ENCODE results near the gene TBC1D7. TPM values are rescaled to one million over a fixed set of nuclear protein-coding genes. Genes with fewer than 3 reads are reported as not detected.

Gene TBC1D7
- total RNA-seq, 1 experiment from 2014 or later: 22.9 TPM

- Histone ChIP-seq H3K9me3 (replicated peaks) (no peaks in the 10 kb centered on the region), H3K4me3 (no peak overlapping the region), H3K36me3 (no peaks in the 10 kb centered on the region), H3K4me1 (replicated peaks) (peaks cover 36% of the 10 kb centered on the region), H3K27me3 (replicated peaks) (no peaks in the 10 kb centered on the region), H3K27ac (no peak overlapping the region)
- no peak for DNase-seq (ENCODE audit: low read depth in 1 of 2, low spot score in 2 of 2)
These were observed 37.0 kb upstream of the TBC1D7 start for GRCh38 chr6:13365320-13365719.

- H3K4me3 ChIP-seq: no peak overlapping the region
- no peak overlapping the region for H3K27ac ChIP-seq
- H3K36me3 ChIP-seq: no peaks in the 10 kb centered on the region
- H3K9me3 ChIP-seq (replicated peaks): no peaks in the 10 kb centered on the region
- no peaks in the 10 kb centered on the region for H3K27me3 ChIP-seq (replicated peaks)
- peaks cover 40% of the 10 kb centered on the region for H3K4me1 ChIP-seq (replicated peaks)
- DNase-seq (ENCODE audit: low read depth in 1 of 2, low spot score in 2 of 2): no peak
These were observed 36.5 kb upstream of the TBC1D7 start for GRCh38 chr6:13364842-13365241.

DNA sequence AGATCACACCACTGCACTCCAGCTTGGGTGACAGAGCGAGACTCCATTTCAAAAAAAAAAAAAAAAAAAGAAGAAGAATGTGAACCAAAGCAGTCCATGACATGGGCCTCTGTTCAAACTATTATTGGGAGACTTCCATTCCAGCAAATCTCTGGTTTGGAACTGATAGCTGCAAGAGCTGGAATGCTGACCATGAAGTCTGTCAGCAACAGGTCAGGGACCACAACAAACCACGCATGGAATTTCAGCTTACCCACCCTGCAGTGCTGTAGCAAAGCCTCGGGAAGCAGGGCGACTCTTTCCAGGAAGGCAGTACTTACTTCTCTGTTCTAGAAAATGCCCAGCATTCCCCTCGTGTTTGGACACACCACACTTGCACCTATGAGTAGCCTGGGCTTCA, 34.1 kb upstream of the TBC1D7 start:
- Histone ChIP-seq H3K9me3 (replicated peaks) (no peaks in the 10 kb centered on the region), H3K27ac (peak overlapping the region; percentile 58), H3K4me1 (replicated peaks) (peaks cover 46% of the 10 kb centered on the region), H3K36me3 (no peaks in the 10 kb centered on the region), H3K4me3 (no peak overlapping the region), H3K27me3 (replicated peaks) (no peaks in the 10 kb centered on the region)
- DNase-seq (ENCODE audit: low read depth in 1 of 2, low spot score in 2 of 2): peak; percentile 79 to 86

DNA sequence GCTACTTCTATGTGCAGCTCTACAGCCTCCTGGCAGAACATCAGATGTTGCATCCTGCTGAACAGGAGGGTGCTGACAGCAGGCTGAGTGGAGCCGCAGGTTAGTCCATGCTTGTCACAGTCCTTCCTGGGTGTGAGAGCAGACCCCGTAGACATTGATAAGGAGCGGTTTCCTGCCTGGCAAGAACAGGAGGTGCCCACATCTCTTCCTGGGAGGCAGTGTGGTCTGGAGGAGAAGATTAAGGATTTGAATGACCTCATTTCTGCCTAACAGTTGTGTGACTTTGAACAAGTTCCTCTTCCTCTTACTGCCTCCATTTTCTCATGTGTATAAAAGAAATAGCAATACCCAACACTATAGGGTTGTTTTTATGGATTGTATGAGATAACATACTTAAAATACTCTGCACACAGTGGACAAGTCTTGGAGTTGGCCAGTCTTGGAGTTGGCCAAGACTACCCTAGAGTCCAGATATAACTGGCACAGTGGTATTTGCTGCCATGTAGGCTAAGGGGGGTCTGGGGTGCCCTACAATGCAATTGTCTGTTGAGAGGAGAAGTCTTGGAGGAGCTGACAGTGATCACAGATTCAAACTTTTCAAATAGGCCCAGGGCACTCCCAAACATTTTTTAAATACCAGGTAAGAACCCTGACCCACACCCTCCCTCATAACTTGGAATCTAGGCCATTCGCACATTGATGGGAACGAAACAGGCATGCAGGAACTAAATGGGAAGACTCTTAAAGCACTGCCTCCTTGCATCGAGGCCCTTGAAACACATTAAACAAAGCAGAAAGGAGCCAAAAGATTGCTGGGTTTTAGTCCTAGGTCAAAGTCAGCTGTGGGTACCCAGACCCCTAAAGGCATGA, 32.6 kb upstream of the TBC1D7 start:
- Histone ChIP-seq H3K4me1 (replicated peaks) (peaks cover 57% of the 10 kb centered on the region), H3K27me3 (replicated peaks) (no peaks in the 10 kb centered on the region), H3K36me3 (no peaks in the 10 kb centered on the region), H3K4me3 (no peak overlapping the region), H3K27ac (no peak overlapping the region), H3K9me3 (replicated peaks) (no peaks in the 10 kb centered on the region)
- no peak for DNase-seq (ENCODE audit: low read depth in 1 of 2, low spot score in 2 of 2)

DNA sequence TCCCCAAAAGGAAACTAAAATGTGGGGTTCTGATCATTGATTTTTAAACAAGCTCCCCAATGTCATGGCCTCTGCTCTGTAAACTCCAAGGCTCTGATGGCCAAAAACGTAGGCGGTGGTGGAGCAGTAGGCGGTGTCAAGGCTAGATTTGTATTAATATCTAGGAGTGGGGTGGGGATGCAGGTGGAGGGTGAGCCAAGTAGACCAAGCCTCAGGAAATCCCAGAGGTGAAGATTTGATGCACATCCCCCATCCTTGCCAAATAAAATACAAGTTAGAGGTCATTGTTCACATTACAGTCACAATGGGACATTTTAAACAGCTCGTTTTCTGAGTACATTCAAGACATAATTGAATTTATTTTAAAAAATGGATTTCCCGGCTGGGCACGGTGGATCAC, 30.9 kb upstream of the TBC1D7 start:
- H3K4me1 ChIP-seq (replicated peaks): peaks cover 72% of the 10 kb centered on the region
- H3K27ac ChIP-seq: no peak overlapping the region
- H3K36me3 ChIP-seq: no peaks in the 10 kb centered on the region
- DNase-seq (ENCODE audit: low read depth in 1 of 2, low spot score in 2 of 2): no peak
- no peaks in the 10 kb centered on the region for H3K27me3 ChIP-seq (replicated peaks)
- H3K9me3 ChIP-seq (replicated peaks): no peaks in the 10 kb centered on the region
- H3K4me3 ChIP-seq: no peak overlapping the region

- H3K9me3 ChIP-seq (replicated peaks): no peaks in the 10 kb centered on the region
- H3K36me3 ChIP-seq: no peaks in the 10 kb centered on the region
- H3K27ac ChIP-seq: peak overlapping the region; percentile 99; the same call in 1 of the 2 replicates
- no peaks in the 10 kb centered on the region for H3K27me3 ChIP-seq (replicated peaks)
- DNase-seq (ENCODE audit: low read depth in 1 of 2, low spot score in 2 of 2): no peak
- H3K4me1 ChIP-seq (replicated peaks): peaks cover 79% of the 10 kb centered on the region
- H3K4me3 ChIP-seq: no peak overlapping the region
These were observed 30.2 kb upstream of the TBC1D7 start for GRCh38 chr6:13358511-13358910.

DNA sequence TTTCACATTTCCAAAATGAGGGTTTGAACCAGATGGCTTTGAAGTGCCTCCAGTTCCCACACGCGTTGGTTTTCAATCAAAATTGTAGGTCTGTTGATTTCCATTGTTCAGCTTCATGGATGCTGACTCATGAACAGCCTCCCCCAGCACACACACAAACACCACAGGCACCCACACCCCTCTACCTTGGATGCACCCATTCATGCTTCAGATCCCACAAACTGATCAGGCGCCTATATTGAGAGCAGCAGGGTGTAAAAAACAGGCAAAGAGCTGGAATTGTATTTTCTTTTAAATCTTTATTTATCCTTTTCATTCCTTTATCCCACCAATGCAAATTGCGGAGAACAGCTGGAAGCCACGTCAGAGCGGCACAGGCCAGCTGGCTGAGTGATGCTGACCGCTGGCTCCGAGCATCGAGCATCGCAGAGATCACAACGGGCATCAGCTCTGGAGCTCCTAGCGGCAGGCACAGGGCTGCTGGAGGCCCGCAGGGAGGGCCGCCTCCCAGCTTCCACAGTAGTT, 29.3 kb upstream of the TBC1D7 start:
- H3K36me3 ChIP-seq: no peaks in the 10 kb centered on the region
- H3K27ac ChIP-seq: peak overlapping the region; percentile 99
- no peak overlapping the region for H3K4me3 ChIP-seq
- no peaks in the 10 kb centered on the region for H3K9me3 ChIP-seq (replicated peaks)
- peaks cover 77% of the 10 kb centered on the region for H3K4me1 ChIP-seq (replicated peaks)
- peak; percentile 85 to 88 for DNase-seq (ENCODE audit: low read depth in 1 of 2, low spot score in 2 of 2)
- no peaks in the 10 kb centered on the region for H3K27me3 ChIP-seq (replicated peaks)

GRCh38 chr6:13355999-13356785, 27.9 kb upstream of the TBC1D7 start:
- DNase-seq (ENCODE audit: low read depth in 1 of 2, low spot score in 2 of 2): peak in 1 of 2 experiments; percentile 28
- no peak overlapping the region for H3K4me3 ChIP-seq
- no peaks in the 10 kb centered on the region for H3K27me3 ChIP-seq (replicated peaks)
- no peaks in the 10 kb centered on the region for H3K36me3 ChIP-seq
- peaks cover 63% of the 10 kb centered on the region for H3K4me1 ChIP-seq (replicated peaks)
- no peaks in the 10 kb centered on the region for H3K9me3 ChIP-seq (replicated peaks)
- H3K27ac ChIP-seq: peak overlapping the region; percentile 99

GRCh38 chr6:13355043-13355945, 27.0 kb upstream of the TBC1D7 start:
- DNase-seq (ENCODE audit: low read depth in 1 of 2, low spot score in 2 of 2): peak; percentile 80 to 94
- H3K27ac ChIP-seq: peak overlapping the region; percentile 99
- no peaks in the 10 kb centered on the region for H3K27me3 ChIP-seq (replicated peaks)
- no peaks in the 10 kb centered on the region for H3K9me3 ChIP-seq (replicated peaks)
- H3K4me3 ChIP-seq: no peak overlapping the region
- peaks cover 60% of the 10 kb centered on the region for H3K4me1 ChIP-seq (replicated peaks)
- no peaks in the 10 kb centered on the region for H3K36me3 ChIP-seq

DNA sequence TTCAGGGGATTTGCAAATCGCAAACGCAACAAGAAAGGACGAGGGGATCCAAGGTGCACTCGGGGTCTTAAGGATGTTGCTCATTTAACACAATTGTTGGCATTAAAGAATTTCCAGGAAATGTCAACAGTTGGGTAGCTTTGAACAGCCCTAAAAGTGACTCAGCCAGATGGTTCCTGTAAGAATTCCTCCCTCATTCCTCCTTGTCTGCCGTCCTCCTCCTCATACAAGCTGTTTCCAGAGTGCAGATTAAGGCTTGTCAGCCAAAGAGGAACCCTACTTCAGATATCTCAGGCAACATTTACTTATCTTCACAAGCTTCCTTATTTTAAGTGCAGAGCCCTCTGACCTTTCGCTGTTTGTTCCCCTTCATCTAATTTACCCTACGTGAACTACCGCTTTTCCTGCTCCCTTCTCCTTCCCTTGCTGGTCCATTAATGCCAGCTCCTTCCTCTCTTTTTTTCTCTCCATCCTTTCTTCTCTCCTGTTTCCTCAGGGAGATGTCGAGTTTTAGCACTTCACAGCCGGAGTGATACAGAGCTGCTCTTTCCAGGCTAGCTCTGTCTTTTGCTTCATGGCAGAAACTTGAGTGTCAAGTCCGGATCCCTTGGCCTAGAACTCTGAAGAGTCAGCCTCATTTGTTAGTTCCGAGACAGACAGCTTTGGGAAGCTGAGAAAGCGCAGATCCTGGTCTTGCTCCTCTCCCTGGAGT, 26.1 kb upstream of the TBC1D7 start:
- no peaks in the 10 kb centered on the region for H3K9me3 ChIP-seq (replicated peaks)
- no peak overlapping the region for H3K4me3 ChIP-seq
- peak; percentile 72 to 87 for DNase-seq (ENCODE audit: low read depth in 1 of 2, low spot score in 2 of 2)
- no peaks in the 10 kb centered on the region for H3K27me3 ChIP-seq (replicated peaks)
- no peaks in the 10 kb centered on the region for H3K36me3 ChIP-seq
- peak overlapping the region; percentile 99 for H3K27ac ChIP-seq
- H3K4me1 ChIP-seq (replicated peaks): peaks cover 56% of the 10 kb centered on the region

DNA sequence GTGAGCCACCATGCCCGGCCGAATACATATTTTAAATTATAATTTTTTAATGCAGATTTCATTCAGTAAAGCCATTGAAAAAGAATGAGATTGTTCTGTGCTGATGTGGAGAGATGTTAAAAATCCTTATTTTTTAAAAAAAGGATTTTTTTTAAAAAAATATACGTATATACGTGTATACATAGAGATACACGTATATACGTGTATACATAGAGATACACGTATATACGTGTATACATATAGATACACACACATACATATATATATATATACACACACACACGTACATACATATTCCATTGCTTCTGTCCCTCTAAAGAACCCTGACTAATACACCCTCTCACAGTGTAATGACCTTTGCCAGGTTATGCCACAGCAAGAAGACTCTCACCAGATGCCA, 23.8 kb upstream of the TBC1D7 start:
- no peak for DNase-seq (ENCODE audit: low read depth in 1 of 2, low spot score in 2 of 2)
- H3K4me1 ChIP-seq (replicated peaks): peaks cover 38% of the 10 kb centered on the region
- H3K9me3 ChIP-seq (replicated peaks): no peaks in the 10 kb centered on the region; the same call in 1 of the 2 replicates
- no peaks in the 10 kb centered on the region for H3K36me3 ChIP-seq
- no peak overlapping the region for H3K4me3 ChIP-seq
- no peak overlapping the region for H3K27ac ChIP-seq
- no peaks in the 10 kb centered on the region for H3K27me3 ChIP-seq (replicated peaks)

DNA sequence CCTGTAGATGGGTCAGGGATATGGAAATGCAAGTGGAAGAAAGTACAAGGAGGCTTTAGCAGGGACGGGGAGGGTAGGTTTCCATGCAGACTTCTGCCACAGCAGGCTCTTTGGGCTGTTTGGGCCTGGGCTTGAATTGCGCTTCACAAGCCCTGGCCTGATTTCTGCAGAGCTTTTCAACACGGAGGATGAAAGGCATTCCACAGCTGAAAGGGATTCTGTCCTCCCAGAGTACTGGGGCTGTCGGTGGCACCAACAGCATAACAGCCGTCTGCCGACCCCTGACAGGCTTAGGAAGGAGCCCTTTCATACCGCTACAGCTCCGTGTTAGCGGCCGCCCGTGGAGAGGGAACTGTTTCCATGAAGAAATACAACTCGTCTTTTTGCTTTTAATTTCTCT, 22.9 kb upstream of the TBC1D7 start:
- Histone ChIP-seq H3K4me1 (replicated peaks) (peaks cover 30% of the 10 kb centered on the region), H3K4me3 (no peak overlapping the region), H3K9me3 (replicated peaks) (no peaks in the 10 kb centered on the region; the same call in 1 of the 2 replicates), H3K27ac (no peak overlapping the region), H3K27me3 (replicated peaks) (no peaks in the 10 kb centered on the region), H3K36me3 (no peaks in the 10 kb centered on the region)
- DNase-seq (ENCODE audit: low read depth in 1 of 2, low spot score in 2 of 2): no peak

All from SJSA1 (cell line).